ENCODE results near the gene FOLR2.

FOLR2 gene

GRCh38 chr11:72220696-72221363, 4.2 kb downstream of the FOLR2 start:
- no peak for TF ChIP-seq FOXM1 (IDR thresholded peaks at IDR 0.05; ENCODE audit: borderline replicate concordance, low read depth)
- TF ChIP-seq REST (IDR thresholded peaks at IDR 0.05; ENCODE audit: low read depth) = no peak
- no peak for TF ChIP-seq TEAD4 (IDR thresholded peaks at IDR 0.05)
- no peak for TF ChIP-seq CREB1 (IDR thresholded peaks at IDR 0.05; ENCODE audit: low read depth)
- no peak for TF ChIP-seq RAD21 (IDR thresholded peaks at IDR 0.05; ENCODE audit: low read depth)

GRCh38 chr11:72221386-72222075, 4.9 kb downstream of the FOLR2 start:
- TF ChIP-seq CREB1 (IDR thresholded peaks at IDR 0.05; ENCODE audit: low read depth) (no peak), TEAD4 (IDR thresholded peaks at IDR 0.05) (no peak), FOXM1 (IDR thresholded peaks at IDR 0.05; ENCODE audit: borderline replicate concordance, low read depth) (no peak), MAX (IDR thresholded peaks at IDR 0.05) (no peak), RAD21 (IDR thresholded peaks at IDR 0.05; ENCODE audit: low read depth) (no peak), EGR1 (IDR thresholded peaks at IDR 0.05) (no peak), EP300 (IDR thresholded peaks at IDR 0.05; ENCODE audit: borderline replicate concordance) (no peak), NFIC (IDR thresholded peaks at IDR 0.05) (no peak), TCF12 (IDR thresholded peaks at IDR 0.05; ENCODE audit: low read depth) (no peak), CEBPB (IDR thresholded peaks at IDR 0.05) (no peak), TAF1 (IDR thresholded peaks at IDR 0.05; ENCODE audit: low read depth) (no peak), REST (IDR thresholded peaks at IDR 0.05; ENCODE audit: low read depth) (no peak), YY1 (IDR thresholded peaks at IDR 0.05; ENCODE audit: low read depth) (no peak), ZBTB7A (IDR thresholded peaks at IDR 0.05; ENCODE audit: low read depth) (no peak), USF1 (IDR thresholded peaks at IDR 0.05) (no peak)

- no peak for TF ChIP-seq FOXM1 (IDR thresholded peaks at IDR 0.05; ENCODE audit: borderline replicate concordance, low read depth)
- no peak for TF ChIP-seq USF1 (IDR thresholded peaks at IDR 0.05)
- no peak for TF ChIP-seq CEBPB (IDR thresholded peaks at IDR 0.05)
- TF ChIP-seq EP300 (IDR thresholded peaks at IDR 0.05; ENCODE audit: borderline replicate concordance) = no peak
- no peak for TF ChIP-seq YY1 (IDR thresholded peaks at IDR 0.05; ENCODE audit: low read depth)
- no peak for TF ChIP-seq REST (IDR thresholded peaks at IDR 0.05; ENCODE audit: low read depth)
- TF ChIP-seq RAD21 (IDR thresholded peaks at IDR 0.05; ENCODE audit: low read depth) = no peak
- no peak for TF ChIP-seq NFIC (IDR thresholded peaks at IDR 0.05)
- no peak for TF ChIP-seq CREB1 (IDR thresholded peaks at IDR 0.05; ENCODE audit: low read depth)
- TF ChIP-seq EGR1 (IDR thresholded peaks at IDR 0.05) = no peak
These were observed 5.7 kb downstream of the FOLR2 start for GRCh38 chr11:72222106-72222891.

All from Ishikawa (cell line).